ENCODE data around the gene RNASEH1.
"Not testable (repeated sequence)": the region's sequence is repeated elsewhere in the genome, so short reads cannot be mapped to it uniquely, and the experiment has no call there.

The RNASEH1 gene

GRCh38 chr2:3518496-3519254 is 39.5 kb downstream of the RNASEH1 start:
- peak overlapping the region; percentile 96 for H3K4me2 ChIP-seq (ENCODE audit: low read depth, low read length, poor library complexity, severe bottlenecking)
- no peak for TF ChIP-seq CTCF (conservative IDR thresholded peaks at IDR 0.05; ENCODE audit: low read length)
- no peak for TF ChIP-seq EZH2phosphoT487 (IDR thresholded peaks at IDR 0.05; ENCODE audit: borderline replicate concordance)
- peaks cover 42% of the 10 kb centered on the region for H3K79me2 ChIP-seq (ENCODE audit: insufficient read depth, low read length)
- peaks cover 26% of the 10 kb centered on the region for H3K4me1 ChIP-seq (ENCODE audit: insufficient read depth, low read length, poor library complexity, severe bottlenecking)
- H4K20me1 ChIP-seq (ENCODE audit: insufficient read depth, low read length, poor library complexity, severe bottlenecking): peaks cover 9% of the 10 kb centered on the region
- peak overlapping the region; percentile 91 for H2AFZ ChIP-seq (ENCODE audit: low read length)
- peak overlapping the region; percentile 96 for H3K4me3 ChIP-seq (ENCODE audit: low read length, poor library complexity, severe bottlenecking)
- H3K9ac ChIP-seq (ENCODE audit: low read depth, low read length, poor library complexity, severe bottlenecking): peak overlapping the region; percentile 95
- H3F3A ChIP-seq (ENCODE audit: low read depth): no peaks in the 10 kb centered on the region
- H3K9me3 ChIP-seq (ENCODE audit: insufficient read depth, low read depth, low read length): no peaks in the 10 kb centered on the region
- no peaks in the 10 kb centered on the region for H3K27me3 ChIP-seq (ENCODE audit: insufficient read depth, low read length, poor library complexity, severe bottlenecking)
- no peaks in the 10 kb centered on the region for H3K9me2 ChIP-seq (replicated peaks; ENCODE audit: low read depth, low read length)
- no peaks in the 10 kb centered on the region for H3K36me3 ChIP-seq (ENCODE audit: insufficient read depth, low read length)

GRCh38 chr2:3517948-3518495 is 40.1 kb downstream of the RNASEH1 start:
- Histone ChIP-seq H3K27me3 (ENCODE audit: insufficient read depth, low read length, poor library complexity, severe bottlenecking) (no peaks in the 10 kb centered on the region), H3K79me2 (ENCODE audit: insufficient read depth, low read length) (peaks cover 42% of the 10 kb centered on the region), H3K4me3 (ENCODE audit: low read length, poor library complexity, severe bottlenecking) (peak overlapping the region; percentile 77), H3K36me3 (ENCODE audit: insufficient read depth, low read length) (peaks cover 1% of the 10 kb centered on the region; the same call in 1 of the 2 replicates), H3K9me3 (ENCODE audit: insufficient read depth, low read depth, low read length) (no peaks in the 10 kb centered on the region), H3K4me1 (ENCODE audit: insufficient read depth, low read length, poor library complexity, severe bottlenecking) (peaks cover 32% of the 10 kb centered on the region), H3K4me2 (ENCODE audit: low read depth, low read length, poor library complexity, severe bottlenecking) (peak overlapping the region; percentile 87), H3K9me2 (replicated peaks; ENCODE audit: low read depth, low read length) (no peaks in the 10 kb centered on the region), H4K20me1 (ENCODE audit: insufficient read depth, low read length, poor library complexity, severe bottlenecking) (peaks cover 9% of the 10 kb centered on the region), H2AFZ (ENCODE audit: low read length) (peak overlapping the region; percentile 67; the same call in 1 of the 2 replicates), H3F3A (ENCODE audit: low read depth) (no peaks in the 10 kb centered on the region), H3K9ac (ENCODE audit: low read depth, low read length, poor library complexity, severe bottlenecking) (peak overlapping the region; percentile 95)
- TF ChIP-seq CTCF (conservative IDR thresholded peaks at IDR 0.05; ENCODE audit: low read length) (no peak), EZH2phosphoT487 (IDR thresholded peaks at IDR 0.05; ENCODE audit: borderline replicate concordance) (no peak)

GRCh38 chr2:3516831-3517230 is 41.3 kb downstream of the RNASEH1 start:
- Histone ChIP-seq H3K36me3 (ENCODE audit: insufficient read depth, low read length) (peaks cover 13% of the 10 kb centered on the region; the same call in 1 of the 2 replicates), H3K27me3 (ENCODE audit: insufficient read depth, low read length, poor library complexity, severe bottlenecking) (no peaks in the 10 kb centered on the region), H3K4me2 (ENCODE audit: low read depth, low read length, poor library complexity, severe bottlenecking) (peak overlapping the region; percentile 87), H3F3A (ENCODE audit: low read depth) (no peaks in the 10 kb centered on the region), H3K9me2 (replicated peaks; ENCODE audit: low read depth, low read length) (no peaks in the 10 kb centered on the region), H3K79me2 (ENCODE audit: insufficient read depth, low read length) (peaks cover 42% of the 10 kb centered on the region), H2AFZ (ENCODE audit: low read length) (no peak overlapping the region), H3K9ac (ENCODE audit: low read depth, low read length, poor library complexity, severe bottlenecking) (no peak overlapping the region), H3K9me3 (ENCODE audit: insufficient read depth, low read depth, low read length) (peaks cover 1% of the 10 kb centered on the region; the same call in 1 of the 2 replicates), H3K4me3 (ENCODE audit: low read length, poor library complexity, severe bottlenecking) (no peak overlapping the region), H3K4me1 (ENCODE audit: insufficient read depth, low read length, poor library complexity, severe bottlenecking) (peaks cover 33% of the 10 kb centered on the region), H4K20me1 (ENCODE audit: insufficient read depth, low read length, poor library complexity, severe bottlenecking) (peaks cover 9% of the 10 kb centered on the region)
- TF ChIP-seq CTCF (conservative IDR thresholded peaks at IDR 0.05; ENCODE audit: low read length) (no peak), EZH2phosphoT487 (IDR thresholded peaks at IDR 0.05; ENCODE audit: borderline replicate concordance) (no peak)

- H3K4me3 ChIP-seq (ENCODE audit: low read length, poor library complexity, severe bottlenecking); H3K9ac ChIP-seq (ENCODE audit: low read depth, low read length, poor library complexity, severe bottlenecking); H3K4me2 ChIP-seq (ENCODE audit: low read depth, low read length, poor library complexity, severe bottlenecking); H3F3A ChIP-seq (ENCODE audit: low read depth); H3K9me2 ChIP-seq (replicated peaks; ENCODE audit: low read depth, low read length); H4K20me1 ChIP-seq (ENCODE audit: insufficient read depth, low read length, poor library complexity, severe bottlenecking); H3K27me3 ChIP-seq (ENCODE audit: insufficient read depth, low read length, poor library complexity, severe bottlenecking); H2AFZ ChIP-seq (ENCODE audit: low read length): not testable (repeated sequence)
- Histone ChIP-seq H3K9me3 (ENCODE audit: insufficient read depth, low read depth, low read length) (peaks cover 13% of the 10 kb centered on the region; the same call in 1 of the 2 replicates), H3K36me3 (ENCODE audit: insufficient read depth, low read length) (peaks cover 27% of the 10 kb centered on the region; the same call in 1 of the 2 replicates), H3K4me1 (ENCODE audit: insufficient read depth, low read length, poor library complexity, severe bottlenecking) (peaks cover 28% of the 10 kb centered on the region), H3K79me2 (ENCODE audit: insufficient read depth, low read length) (peaks cover 38% of the 10 kb centered on the region)
These were observed 42.7 kb downstream of the RNASEH1 start for GRCh38 chr2:3515438-3515837.

Data from Loucy (cell line).